ENCODE measurements around the gene MACROH2A1. TPM values are rescaled to one million over a fixed set of nuclear protein-coding genes. Genes with fewer than 3 reads are reported as not detected.
A peak's percentile ranks its signal among the peaks of the same experiment; 100 is the strongest.

The MACROH2A1 gene
- total and polyA plus RNA-seq, 2 donors (not counting 1 experiment from before 2014, with no cell fraction given), result 95.6 to 191 TPM

DNA sequence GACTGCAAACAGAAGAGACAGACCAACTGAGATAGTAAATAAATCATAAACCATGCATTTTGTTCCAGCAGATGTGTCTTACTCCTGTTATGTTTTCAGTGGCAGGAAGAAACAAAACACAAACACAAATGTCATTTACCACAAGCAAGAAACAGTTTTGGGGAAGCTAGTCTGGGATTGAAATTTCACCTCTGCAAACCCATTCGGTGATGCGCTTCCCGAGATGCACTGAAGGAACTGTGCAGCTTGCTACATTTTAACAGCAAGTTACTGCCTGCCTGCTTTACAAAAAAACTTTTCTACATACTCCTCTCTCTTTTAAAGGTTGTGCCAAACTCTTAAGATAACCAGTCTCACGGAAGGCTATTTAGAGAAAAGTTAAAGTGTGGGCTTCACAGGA is 3.2 kb downstream of the MACROH2A1 start:
- Histone ChIP-seq H3K4me1 (ENCODE audit: control insufficient read depth, extremely low read depth, insufficient read depth, low read length) (peaks cover 34% of the 10 kb centered on the region), H3K27ac (ENCODE audit: insufficient read depth, low read length) (no peak overlapping the region), H3K36me3 (ENCODE audit: control insufficient read depth, insufficient read depth, low read length) (no peaks in the 10 kb centered on the region), H2AFZ (ENCODE audit: low read length) (no peak overlapping the region), H3K27me3 (ENCODE audit: control insufficient read depth, insufficient read depth, low read length) (no peaks in the 10 kb centered on the region), H3K79me2 (ENCODE audit: control insufficient read depth, insufficient read depth, low read length) (peaks cover 81% of the 10 kb centered on the region), H4K20me1 (ENCODE audit: control insufficient read depth, extremely low read depth, insufficient read depth, low read length) (no peaks in the 10 kb centered on the region), H3K4me2 (ENCODE audit: extremely low read depth, insufficient read depth, low read length) (no peak overlapping the region), H3K9me3 (ENCODE audit: control insufficient read depth, insufficient read depth, low read depth, low read length) (no peaks in the 10 kb centered on the region), H3K4me3 (replicated peaks in 1 of 4; ENCODE audit: control extremely low read depth in 1 of 4, insufficient read depth in 1 of 4, low read depth in 3 of 4, low read length in 4 of 4) (no peak overlapping the region), H3K9ac (ENCODE audit: insufficient read depth, low read length) (no peak overlapping the region)
- DNase-seq (ENCODE audit: low read depth in 2 of 2), result no peak
- TF ChIP-seq EZH2 (IDR thresholded peaks at IDR 0.05; ENCODE audit: low read length, missing control alignments), result no peak
- TF ChIP-seq, protein P1, sequence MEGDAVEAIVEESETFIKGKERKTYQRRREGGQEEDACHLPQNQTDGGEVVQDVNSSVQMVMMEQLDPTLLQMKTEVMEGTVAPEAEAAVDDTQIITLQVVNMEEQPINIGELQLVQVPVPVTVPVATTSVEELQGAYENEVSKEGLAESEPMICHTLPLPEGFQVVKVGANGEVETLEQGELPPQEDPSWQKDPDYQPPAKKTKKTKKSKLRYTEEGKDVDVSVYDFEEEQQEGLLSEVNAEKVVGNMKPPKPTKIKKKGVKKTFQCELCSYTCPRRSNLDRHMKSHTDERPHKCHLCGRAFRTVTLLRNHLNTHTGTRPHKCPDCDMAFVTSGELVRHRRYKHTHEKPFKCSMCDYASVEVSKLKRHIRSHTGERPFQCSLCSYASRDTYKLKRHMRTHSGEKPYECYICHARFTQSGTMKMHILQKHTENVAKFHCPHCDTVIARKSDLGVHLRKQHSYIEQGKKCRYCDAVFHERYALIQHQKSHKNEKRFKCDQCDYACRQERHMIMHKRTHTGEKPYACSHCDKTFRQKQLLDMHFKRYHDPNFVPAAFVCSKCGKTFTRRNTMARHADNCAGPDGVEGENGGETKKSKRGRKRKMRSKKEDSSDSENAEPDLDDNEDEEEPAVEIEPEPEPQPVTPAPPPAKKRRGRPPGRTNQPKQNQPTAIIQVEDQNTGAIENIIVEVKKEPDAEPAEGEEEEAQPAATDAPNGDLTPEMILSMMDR (conservative IDR thresholded peaks at IDR 0.05 in 1 of 2, IDR thresholded peaks at IDR 0.05 in 1 of 2; ENCODE audit: low read depth in 1 of 2, low read length in 2 of 2), result no peak

DNA sequence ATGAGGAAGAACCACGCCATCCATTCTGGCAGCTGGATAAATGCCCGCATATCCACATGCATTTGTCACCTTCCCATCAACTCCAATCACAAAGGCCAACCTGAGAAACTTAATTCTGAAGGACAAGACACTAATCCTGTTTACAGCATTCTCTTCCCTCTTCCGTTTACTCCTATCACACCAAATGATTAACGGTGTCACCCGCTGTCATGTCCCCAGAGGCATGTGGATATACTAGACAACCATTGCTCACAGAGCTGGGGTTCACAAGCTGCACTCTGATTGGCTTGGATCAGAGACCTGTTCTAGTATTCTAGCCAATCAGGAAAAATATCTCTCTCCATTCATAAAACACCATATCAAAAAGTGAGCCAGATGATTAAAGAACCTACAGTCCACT is 3.6 kb downstream of the MACROH2A1 start:
- TF ChIP-seq, protein P1 (conservative IDR thresholded peaks at IDR 0.05 in 1 of 2, IDR thresholded peaks at IDR 0.05 in 1 of 2; ENCODE audit: low read depth in 1 of 2, low read length in 2 of 2), result no peak
- no peak for TF ChIP-seq EZH2 (IDR thresholded peaks at IDR 0.05; ENCODE audit: low read length, missing control alignments)
- H3K4me1 ChIP-seq (ENCODE audit: control insufficient read depth, extremely low read depth, insufficient read depth, low read length), result peaks cover 38% of the 10 kb centered on the region
- no peak overlapping the region for H3K27ac ChIP-seq (ENCODE audit: insufficient read depth, low read length)
- H4K20me1 ChIP-seq (ENCODE audit: control insufficient read depth, extremely low read depth, insufficient read depth, low read length), result no peaks in the 10 kb centered on the region
- H3K4me2 ChIP-seq (ENCODE audit: extremely low read depth, insufficient read depth, low read length), result no peak overlapping the region
- H3K9ac ChIP-seq (ENCODE audit: insufficient read depth, low read length), result no peak overlapping the region
- H3K4me3 ChIP-seq (replicated peaks in 1 of 4; ENCODE audit: control extremely low read depth in 1 of 4, insufficient read depth in 1 of 4, low read depth in 3 of 4, low read length in 4 of 4), result no peak overlapping the region
- DNase-seq (ENCODE audit: low read depth in 2 of 2), result no peak
- peaks cover 85% of the 10 kb centered on the region for H3K79me2 ChIP-seq (ENCODE audit: control insufficient read depth, insufficient read depth, low read length)
- H2AFZ ChIP-seq (ENCODE audit: low read length), result no peak overlapping the region
- no peaks in the 10 kb centered on the region for H3K27me3 ChIP-seq (ENCODE audit: control insufficient read depth, insufficient read depth, low read length)
- H3K36me3 ChIP-seq (ENCODE audit: control insufficient read depth, insufficient read depth, low read length), result no peaks in the 10 kb centered on the region
- H3K9me3 ChIP-seq (ENCODE audit: control insufficient read depth, insufficient read depth, low read depth, low read length), result no peaks in the 10 kb centered on the region

GRCh38 chr5:135394095-135394494 is 4.9 kb downstream of the MACROH2A1 start:
- H3K9ac ChIP-seq (ENCODE audit: insufficient read depth, low read length), result no peak overlapping the region
- no peaks in the 10 kb centered on the region for H3K27me3 ChIP-seq (ENCODE audit: control insufficient read depth, insufficient read depth, low read length)
- H3K4me2 ChIP-seq (ENCODE audit: extremely low read depth, insufficient read depth, low read length), result no peak overlapping the region
- H4K20me1 ChIP-seq (ENCODE audit: control insufficient read depth, extremely low read depth, insufficient read depth, low read length), result no peaks in the 10 kb centered on the region
- H3K27ac ChIP-seq (ENCODE audit: insufficient read depth, low read length), result peak overlapping the region; percentile 6
- no peak for DNase-seq (ENCODE audit: low read depth in 2 of 2)
- peaks cover 2% of the 10 kb centered on the region for H3K36me3 ChIP-seq (ENCODE audit: control insufficient read depth, insufficient read depth, low read length)
- no peaks in the 10 kb centered on the region for H3K9me3 ChIP-seq (ENCODE audit: control insufficient read depth, insufficient read depth, low read depth, low read length)
- H3K4me3 ChIP-seq (replicated peaks in 1 of 4; ENCODE audit: control extremely low read depth in 1 of 4, insufficient read depth in 1 of 4, low read depth in 3 of 4, low read length in 4 of 4), result no peak overlapping the region
- H3K79me2 ChIP-seq (ENCODE audit: control insufficient read depth, insufficient read depth, low read length), result peaks cover 96% of the 10 kb centered on the region
- no peak overlapping the region for H2AFZ ChIP-seq (ENCODE audit: low read length)
- TF ChIP-seq, protein P1 (conservative IDR thresholded peaks at IDR 0.05 in 1 of 2, IDR thresholded peaks at IDR 0.05 in 1 of 2; ENCODE audit: low read depth in 1 of 2, low read length in 2 of 2), result no peak
- TF ChIP-seq EZH2 (IDR thresholded peaks at IDR 0.05; ENCODE audit: low read length, missing control alignments), result no peak
- H3K4me1 ChIP-seq (ENCODE audit: control insufficient read depth, extremely low read depth, insufficient read depth, low read length), result peaks cover 37% of the 10 kb centered on the region
